GM12878 (cell line): ENCODE measurements around the gene RNASE13. TPM values are rescaled to one million over a fixed set of nuclear protein-coding genes. Genes with fewer than 3 reads are reported as not detected.

Experiments used
- ATF7 ChIP-seq: fragments of 450-650 bp; IDR thresholded peaks from 2 replicates; pipeline ENCODE4 v1.6.1; 2016; ENCODE audit warnings: low read depth, mild to moderate bottlenecking
- BHLHE40 ChIP-seq, 2 experiments: fragments of 450-650 bp in 1 of 2; IDR thresholded peaks; 2 replicates each; pipeline ENCODE4 v1.6.1; 2011 to 2017; ENCODE audit warnings: low read depth in 2 of 2, borderline replicate concordance in 1 of 2, improper control_type of control experiment in 1 of 2, low read length in 1 of 2, mild to moderate bottlenecking in 1 of 2
- BMI1 ChIP-seq: fragments of 450-650 bp; IDR thresholded peaks from 2 replicates; pipeline ENCODE4 v1.6.1; 2016; ENCODE audit warnings: mild to moderate bottlenecking, moderate library complexity, borderline replicate concordance
- E2F4 ChIP-seq: IDR thresholded peaks from 2 replicates; pipeline ENCODE4 v1.6.1; 2012; ENCODE audit warnings: low read depth, low read length, improper control_type of control experiment
- E2F8 ChIP-seq: fragments of 450-650 bp; IDR thresholded peaks from 2 replicates; pipeline ENCODE4 v1.6.1; 2018; ENCODE audit warnings: mild to moderate bottlenecking, low read depth, moderate library complexity; ENCODE audit not compliant: partially characterized antibody
- EED ChIP-seq: sonication (generic); IDR thresholded peaks from 2 replicates; pipeline ENCODE4 v1.6.1; 2016; ENCODE audit warnings: antibody characterized with exemption, low read depth
- MTA3 ChIP-seq: IDR thresholded peaks from 2 replicates; pipeline ENCODE4 v1.6.1; 2012; ENCODE audit warnings: low read length, inconsistent platforms, borderline replicate concordance
- MXI1 ChIP-seq: fragments of 150-350 bp; IDR thresholded peaks from 2 replicates; pipeline ENCODE4 v1.6.1; 2011; ENCODE audit warnings: low read depth, mild to moderate bottlenecking, inconsistent platforms, low read length, improper control_type of control experiment
- NR2C1 ChIP-seq: fragments of 450-650 bp; IDR thresholded peaks from 2 replicates; pipeline ENCODE4 v1.6.1; 2017; ENCODE audit warnings: antibody characterized with exemption, mild to moderate bottlenecking, moderate library complexity
- NRF1 ChIP-seq: conservative IDR thresholded peaks from 2 replicates; pipeline ENCODE4 v1.6.1; 2011; ENCODE audit warnings: mild to moderate bottlenecking, low read depth, low read length, improper control_type of control experiment
- POLR2A ChIP-seq: IDR thresholded peaks from 2 replicates; pipeline ENCODE4 v1.6.1; 2011; ENCODE audit warnings: low read depth, mild to moderate bottlenecking, low read length
- TBL1XR1 ChIP-seq: IDR thresholded peaks from 2 replicates; pipeline ENCODE4 v1.6.1; 2012; ENCODE audit warnings: low read depth, low read length, improper control_type of control experiment
- ZNF207 ChIP-seq: fragments of 450-650 bp; IDR thresholded peaks from 2 replicates; pipeline ENCODE4 v1.6.1; 2014; ENCODE audit warnings: antibody characterized with exemption, mild to moderate bottlenecking, borderline replicate concordance
- ZNF687 ChIP-seq: fragments of 450-650 bp; IDR thresholded peaks from 2 replicates; pipeline ENCODE4 v1.6.1; 2017; ENCODE audit warnings: mild to moderate bottlenecking, moderate library complexity
- polyA plus RNA-seq, 11 experiments: library from polyadenylated mRNA; depleted of rRNA in 4 of 11; unstranded in 6 of 11; stranded (reverse) in 5 of 11; fragments of >200 nt; fragmentation: Nextera tagmentation in 4 of 11; fragmentation: Illumina TruSeq in 1 of 11; extraction: Ambion mirVana in 4 of 11; extraction: Trizol in 1 of 11; gene quantifications; 1 replicate in 1 of 11; 2 replicates in 10 of 11; pipeline versions ENCODE4 v1.2.1 to v1.2.3, GENCODE V29; 2011 to 2016; ENCODE audit warnings: inconsistent platforms in 2 of 11, missing spikeins in 2 of 11, low read depth in 1 of 11
- total RNA-seq, 4 experiments: library from RNA; depleted of rRNA in 3 of 4; stranded (reverse); fragments of >200 nt in 3 of 4; fragmentation: Illumina TruSeq in 1 of 4; extraction: Trizol in 1 of 4; gene quantifications; 2 replicates each; pipeline versions ENCODE4 v1.2.1 to v1.2.3, GENCODE V29; 2013 to 2021
- TF ChIP-seq, protein P1 (sequence below): IDR thresholded peaks from 2 replicates; pipeline ENCODE4 v1.6.1; 2011; ENCODE audit warnings: borderline replicate concordance, low read depth, mild to moderate bottlenecking, moderate library complexity, mixed read lengths, low read length; ENCODE audit not compliant: insufficient read depth; ENCODE audit errors: extremely low read length
- TF ChIP-seq, protein P2 (sequence below): fragments of 450-650 bp; formaldehyde crosslinking; IDR thresholded peaks from 2 replicates; pipeline ENCODE4 v1.5.0; 2022; ENCODE audit warnings: mild to moderate bottlenecking, missing genetic modification characterization

Gene RNASE13
- total and polyA plus RNA-seq, 10 of the 15 experiments (the other 5 are each of a cell fraction or from before 2014, with no cell fraction given) = not detected

DNA sequence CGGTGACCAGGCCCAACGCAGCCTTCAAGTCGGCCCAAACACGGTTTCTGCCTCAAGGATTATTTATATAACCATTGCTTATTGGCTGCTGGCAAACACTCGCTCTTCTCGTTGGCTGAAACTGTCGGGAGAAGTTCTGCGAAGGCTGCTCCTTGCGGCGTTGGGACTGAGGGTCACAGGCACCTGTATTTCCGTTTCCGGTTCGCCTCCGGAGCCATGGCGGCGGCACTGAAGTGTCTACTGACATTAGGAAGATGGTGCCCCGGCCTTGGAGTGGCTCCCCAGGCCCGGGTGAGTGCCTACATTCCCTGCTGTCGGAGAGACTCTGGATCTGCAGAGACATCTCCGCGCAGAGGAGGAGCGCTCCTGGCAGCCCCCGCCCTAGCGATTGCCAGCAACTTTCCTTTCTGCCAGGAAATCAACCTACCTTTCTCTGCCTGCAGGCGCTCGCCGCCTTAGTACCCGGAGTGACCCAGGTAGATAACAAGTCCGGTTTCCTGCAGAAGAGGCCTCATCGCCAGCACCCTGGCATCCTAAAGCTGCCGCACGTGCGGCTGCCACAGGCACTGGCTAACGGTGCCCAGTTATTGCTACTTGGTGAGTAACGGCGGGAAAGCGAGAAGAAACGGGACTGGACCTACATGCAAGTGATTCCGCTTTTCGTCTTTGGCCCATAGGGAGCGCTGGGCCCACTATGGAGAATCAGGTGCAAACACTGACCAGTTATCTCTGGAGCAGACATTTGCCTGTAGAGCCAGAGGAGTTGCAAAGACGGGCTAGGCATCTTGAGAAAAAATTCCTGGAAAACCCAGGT lies 44.6 kb downstream of the RNASE13 start, which contains the start of gene METTL17 (continued):
- TF ChIP-seq ZNF687 (peak; percentile 64), ATF7 (peak; percentile 28; the same call in 1 of the 2 replicates), NR2C1 (peak; percentile 99), E2F4 (0 out of 2 replicates have a peak, but pooled peaks have one; percentile 10), ZNF207 (peak; percentile 60; the same call in 1 of the 2 replicates), BHLHE40 (IDR thresholded peaks at IDR 0.05; ENCODE audit: borderline replicate concordance in 1 of 2, low read depth in 2 of 2, low read length in 1 of 2) (peak; percentile 62 to 79; a peak in 3 of 4 replicates), TBL1XR1 (peak; percentile 53; the same call in 1 of the 2 replicates), BMI1 (no peak), POLR2A (peak; percentile 90), MTA3 (no peak), E2F8 (peak; percentile 77), NRF1 (no peak), MXI1 (no peak), EED (no peak)
- TF ChIP-seq, protein P1, sequence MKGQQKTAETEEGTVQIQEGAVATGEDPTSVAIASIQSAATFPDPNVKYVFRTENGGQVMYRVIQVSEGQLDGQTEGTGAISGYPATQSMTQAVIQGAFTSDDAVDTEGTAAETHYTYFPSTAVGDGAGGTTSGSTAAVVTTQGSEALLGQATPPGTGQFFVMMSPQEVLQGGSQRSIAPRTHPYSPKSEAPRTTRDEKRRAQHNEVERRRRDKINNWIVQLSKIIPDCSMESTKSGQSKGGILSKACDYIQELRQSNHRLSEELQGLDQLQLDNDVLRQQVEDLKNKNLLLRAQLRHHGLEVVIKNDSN = no peak
- TF ChIP-seq, protein P2, sequence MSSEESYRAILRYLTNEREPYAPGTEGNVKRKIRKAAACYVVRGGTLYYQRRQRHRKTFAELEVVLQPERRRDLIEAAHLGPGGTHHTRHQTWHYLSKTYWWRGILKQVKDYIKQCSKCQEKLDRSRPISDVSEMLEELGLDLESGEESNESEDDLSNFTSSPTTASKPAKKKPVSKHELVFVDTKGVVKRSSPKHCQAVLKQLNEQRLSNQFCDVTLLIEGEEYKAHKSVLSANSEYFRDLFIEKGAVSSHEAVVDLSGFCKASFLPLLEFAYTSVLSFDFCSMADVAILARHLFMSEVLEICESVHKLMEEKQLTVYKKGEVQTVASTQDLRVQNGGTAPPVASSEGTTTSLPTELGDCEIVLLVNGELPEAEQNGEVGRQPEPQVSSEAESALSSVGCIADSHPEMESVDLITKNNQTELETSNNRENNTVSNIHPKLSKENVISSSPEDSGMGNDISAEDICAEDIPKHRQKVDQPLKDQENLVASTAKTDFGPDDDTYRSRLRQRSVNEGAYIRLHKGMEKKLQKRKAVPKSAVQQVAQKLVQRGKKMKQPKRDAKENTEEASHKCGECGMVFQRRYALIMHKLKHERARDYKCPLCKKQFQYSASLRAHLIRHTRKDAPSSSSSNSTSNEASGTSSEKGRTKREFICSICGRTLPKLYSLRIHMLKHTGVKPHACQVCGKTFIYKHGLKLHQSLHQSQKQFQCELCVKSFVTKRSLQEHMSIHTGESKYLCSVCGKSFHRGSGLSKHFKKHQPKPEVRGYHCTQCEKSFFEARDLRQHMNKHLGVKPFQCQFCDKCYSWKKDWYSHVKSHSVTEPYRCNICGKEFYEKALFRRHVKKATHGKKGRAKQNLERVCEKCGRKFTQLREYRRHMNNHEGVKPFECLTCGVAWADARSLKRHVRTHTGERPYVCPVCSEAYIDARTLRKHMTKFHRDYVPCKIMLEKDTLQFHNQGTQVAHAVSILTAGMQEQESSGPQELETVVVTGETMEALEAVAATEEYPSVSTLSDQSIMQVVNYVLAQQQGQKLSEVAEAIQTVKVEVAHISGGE (CRISPR knock-in tag) = 0 out of 2 replicates have a peak, but pooled peaks have one; percentile 13
